HCT116 (cell line): ENCODE data around the gene NRTN. TPM values are rescaled to one million over a fixed set of nuclear protein-coding genes. Genes with fewer than 3 reads are reported as not detected.
A peak's percentile ranks its signal among the peaks of the same experiment; 100 is the strongest.

Source experiments
- ATAC-seq: fragments of 200-7000 bp; cut with Tn5 transposase; 2 replicates; pipeline ENCODE4 v1.9.1; 2020; ENCODE audit warnings: mild to moderate bottlenecking, moderate library complexity
- BruUV-seq: library from RNA; stranded (reverse); fragments of 400-500 nt; replicated peaks from 2 replicates; lab custom pipeline; 2021; lab: Mats Ljungman, UMichigan
- CTCF ChIA-PET: fragments of 300-600 bp; sonication (Branson Sonifier 250); formaldehyde crosslinking; loops from one replicate; lab custom pipeline; 2021; ENCODE audit warnings: antibody characterized with exemption; lab: Charles Lee
- POLR2A ChIA-PET: fragments of 300-600, 350-600 bp; sonication (Branson Sonifier 250); formaldehyde crosslinking; loops from one replicate; lab custom pipeline; 2021; ENCODE audit warnings: antibody characterized with exemption; lab: Charles Lee
- RAD21 ChIA-PET, 2 experiments: fragments of 300-600 bp; sonication (Branson Sonifier 250); formaldehyde crosslinking; loops; one replicate each; lab custom pipeline; 2023; ENCODE audit warnings: low total read pairs in 2 of 2; ENCODE audit not compliant: uncharacterized antibody in 2 of 2, unreplicated experiment in 2 of 2, low non-redundant PET in 1 of 2; lab: Charles Lee
- DNase-seq: peaks from one replicate; pipeline ENCODE4 v3.0.0-alpha.2; 2010; ENCODE audit warnings: low read depth, low spot score
- H2AFZ ChIP-seq: fragments of 200-600 bp; shearing (Covaris generic), sonication (generic); 2 replicates; pipeline ENCODE4 v1.6.1; 2017; ENCODE audit warnings: low read depth, mixed run types, mixed read lengths, antibody characterized with exemption, low read length; ENCODE audit not compliant: poor library complexity, severe bottlenecking
- H3K27ac ChIP-seq: 2 replicates; pipeline ENCODE4 v1.5.1; 2012; ENCODE audit warnings: low read depth, low read length
- H3K27me3 ChIP-seq: fragments of 200-600 bp; sonication (generic); 2 replicates; pipeline ENCODE4 v1.6.1; 2016; ENCODE audit warnings: mixed run types, low read length, mixed read lengths; ENCODE audit not compliant: insufficient read depth
- H3K36me3 ChIP-seq, 2 experiments: fragments of 200-500 bp in 1 of 2; fragments of 200-600 bp in 1 of 2; sonication (Bioruptor generic) in 1 of 2; sonication (generic) in 1 of 2; 2 replicates each; pipeline versions ENCODE4 v1.5.1 to v1.6.1; 2014 to 2016; ENCODE audit warnings: low read length in 2 of 2, inconsistent platforms in 1 of 2, mixed read lengths in 1 of 2, mixed run types in 1 of 2; ENCODE audit not compliant: insufficient read depth in 2 of 2, control insufficient read depth in 1 of 2
- H3K4me1 ChIP-seq, 2 experiments: fragments of 200-600 bp in 1 of 2; sonication (generic) in 1 of 2; 2 replicates each; pipeline versions ENCODE4 v1.5.1 to v1.6.1; 2012 to 2017; ENCODE audit warnings: low read length in 2 of 2, inconsistent platforms in 1 of 2, mild to moderate bottlenecking in 1 of 2, mixed read lengths in 1 of 2, mixed run types in 1 of 2, moderate library complexity in 1 of 2; ENCODE audit not compliant: insufficient read depth in 2 of 2, control insufficient read depth in 1 of 2
- H3K4me2 ChIP-seq: fragments of 200-600 bp; sonication (generic); 2 replicates; pipeline ENCODE4 v1.6.1; 2017; ENCODE audit warnings: mixed run types, low read length, mixed read lengths
- H3K4me3 ChIP-seq, 2 experiments: fragments of 200-600 bp in 1 of 2; sonication (generic) in 1 of 2; replicated peaks in 1 of 2; 2 replicates each; pipeline ENCODE4 v1.5.1; 2011 to 2016; ENCODE audit warnings: low read length in 2 of 2, control low read depth in 1 of 2, low read depth in 1 of 2, mild to moderate bottlenecking in 1 of 2, mixed read lengths in 1 of 2, mixed run types in 1 of 2
- H3K79me2 ChIP-seq: fragments of 200-600 bp; sonication (generic); 2 replicates; pipeline ENCODE4 v1.6.1; 2017; ENCODE audit warnings: mild to moderate bottlenecking, mixed run types, low read length, moderate library complexity, mixed read lengths; ENCODE audit not compliant: insufficient read depth
- H3K9ac ChIP-seq: fragments of 200-600 bp; sonication (generic); 2 replicates; pipeline ENCODE4 v1.6.1; 2016; ENCODE audit warnings: low read length, mixed read lengths
- H3K9me2 ChIP-seq: fragments of 200-600 bp; sonication (generic), shearing (Covaris generic); 2 replicates; pipeline ENCODE4 v1.6.1; 2017; ENCODE audit warnings: mixed run types, mild to moderate bottlenecking, moderate library complexity; ENCODE audit not compliant: insufficient read depth
- H3K9me3 ChIP-seq, 2 experiments: fragments of 200-500 bp in 1 of 2; fragments of 200-600 bp in 1 of 2; sonication (Bioruptor generic) in 1 of 2; sonication (generic) in 1 of 2; 2 replicates each; pipeline ENCODE4 v1.6.1; 2014 to 2017; ENCODE audit warnings: low read length in 2 of 2, mixed read lengths in 2 of 2, inconsistent platforms in 1 of 2, low read depth in 1 of 2, mild to moderate bottlenecking in 1 of 2, mixed run types in 1 of 2, moderate library complexity in 1 of 2; ENCODE audit not compliant: control insufficient read depth in 1 of 2, insufficient read depth in 1 of 2
- H4K20me1 ChIP-seq: fragments of 200-600 bp; sonication (generic), shearing (Covaris generic); 2 replicates; pipeline ENCODE4 v1.6.1; 2017; ENCODE audit warnings: mixed run types, mild to moderate bottlenecking, moderate library complexity; ENCODE audit not compliant: insufficient read depth
- EGR1 ChIP-seq: IDR thresholded peaks from 2 replicates; pipeline ENCODE4 v1.6.1; 2012; ENCODE audit warnings: low read depth
- EZH2phosphoT487 ChIP-seq: fragments of 200-600 bp; IDR thresholded peaks from 2 replicates; pipeline ENCODE4 v1.6.1; 2018; ENCODE audit warnings: antibody characterized with exemption, borderline replicate concordance
- FOSL1 ChIP-seq: IDR thresholded peaks from 2 replicates; pipeline ENCODE4 v1.6.1; 2012; ENCODE audit warnings: low read depth
- JUND ChIP-seq: IDR thresholded peaks from 2 replicates; pipeline ENCODE4 v1.6.1; 2012
- POLR2A ChIP-seq: IDR thresholded peaks from 2 replicates; pipeline ENCODE4 v1.7.0; 2011; ENCODE audit warnings: borderline replicate concordance; ENCODE audit not compliant: insufficient read depth, insufficient read length; ENCODE audit errors: extremely low read depth
- POLR2AphosphoS5 ChIP-seq: IDR thresholded peaks from 2 replicates; pipeline ENCODE4 v1.6.1; 2011; ENCODE audit warnings: mild to moderate bottlenecking, low read depth, low read length, moderate library complexity
- RAD21 ChIP-seq: IDR thresholded peaks from 2 replicates; pipeline ENCODE4 v1.6.1; 2012; ENCODE audit warnings: low read depth, mild to moderate bottlenecking
- SIN3A ChIP-seq: IDR thresholded peaks from 2 replicates; pipeline ENCODE4 v1.6.1; 2012; ENCODE audit warnings: low read depth
- SRF ChIP-seq: IDR thresholded peaks from 2 replicates; pipeline ENCODE4 v1.6.1; 2012; ENCODE audit warnings: low read depth
- TCF7L2 ChIP-seq: IDR thresholded peaks from 2 replicates; pipeline ENCODE4 v1.7.0; 2011; ENCODE audit warnings: borderline replicate concordance, inconsistent platforms; ENCODE audit not compliant: insufficient read depth, insufficient read length; ENCODE audit errors: extremely low read depth
- YY1 ChIP-seq: IDR thresholded peaks from 2 replicates; pipeline ENCODE4 v1.6.1; 2011; ENCODE audit warnings: low read length, low read depth, moderate library complexity, mild to moderate bottlenecking; ENCODE audit not compliant: insufficient replicate concordance; ENCODE audit errors: extremely low read depth
- ZNF274 ChIP-seq: fragments of 200-500 bp; sonication (Bioruptor generic); IDR thresholded peaks from 2 replicates; pipeline ENCODE4 v1.6.1; 2014; ENCODE audit warnings: mild to moderate bottlenecking, low read depth, low read length, inconsistent platforms
- intact Hi-C: fragments of 100-400 bp; cut with micrococcal nuclease; formaldehyde crosslinking; loops from 2 replicates; pipeline ENCODE4 v1.10.0; 2022
- total RNA-seq: library from RNA; stranded (reverse); gene quantifications from one replicate; pipeline ENCODE4 v1.2.1, GENCODE V29; 2021; ENCODE audit not compliant: unreplicated experiment
- TF ChIP-seq, protein P1 (sequence below): IDR thresholded peaks from 2 replicates; pipeline ENCODE4 v1.6.1; 2011; ENCODE audit warnings: mild to moderate bottlenecking, low read length, moderate library complexity; ENCODE audit not compliant: insufficient replicate concordance; ENCODE audit errors: extremely low read depth
- TF ChIP-seq, protein P2 (sequence below), 3 experiments: fragments of 200-600 bp in 1 of 3; sonication (generic) in 1 of 3; IDR thresholded peaks in 2 of 3; conservative IDR thresholded peaks in 1 of 3; 2 replicates each; pipeline ENCODE4 v1.5.1; 2012 to 2017; ENCODE audit warnings: low read depth in 2 of 3, low read length in 2 of 3, antibody characterized with exemption in 1 of 3, borderline replicate concordance in 1 of 3, control low read depth in 1 of 3, mild to moderate bottlenecking in 1 of 3, mixed read lengths in 1 of 3, mixed run types in 1 of 3, moderate library complexity in 1 of 3; ENCODE audit not compliant: insufficient read depth in 1 of 3

The NRTN gene
- total RNA-seq, 1 experiment from 2014 or later = 11.5 TPM

DNA sequence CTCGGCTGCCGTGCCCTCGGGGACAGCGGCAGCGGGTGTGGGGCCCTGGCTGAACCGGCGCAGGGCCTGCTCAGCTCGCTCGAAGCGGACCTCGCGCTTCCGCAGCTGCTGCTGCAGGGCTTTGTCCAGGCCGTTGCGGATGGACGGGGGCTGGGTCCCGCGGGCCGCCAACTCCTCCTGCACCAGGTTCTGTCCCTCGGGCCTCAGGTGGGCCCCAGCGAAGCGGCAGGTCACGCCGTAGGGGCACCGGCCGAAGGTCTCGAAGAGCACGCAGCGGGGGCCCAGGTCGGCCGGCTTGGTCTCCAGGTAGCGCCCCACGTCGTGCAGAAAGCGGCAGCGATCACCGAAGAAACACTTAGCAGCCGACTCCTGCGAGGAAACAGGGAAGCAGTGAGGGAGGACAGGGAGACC lies 15.5 kb upstream of the NRTN start:
- H3K4me1 ChIP-seq = peaks cover 8 to 19% of the 10 kb centered on the region in 2 experiments; a peak in 3 of 4 replicates
- no peaks in the 10 kb centered on the region for H3K9me2 ChIP-seq
- H3K4me2 ChIP-seq = peak overlapping the region; percentile 76
- H3K27ac ChIP-seq = no peak overlapping the region; the same call in 1 of the 2 replicates
- no peaks in the 10 kb centered on the region for H3K9me3 ChIP-seq
- no peak overlapping the region for H2AFZ ChIP-seq
- peaks cover 26% of the 10 kb centered on the region for H3K79me2 ChIP-seq
- ChIA-PET CTCF (interaction anchor here (0.9 kb wide), 1 partner anchor 15 kb away, joined by 4 read pairs; no protein-coding TSS in a partner anchor), POLR2A (interaction anchor here (2.5 kb wide), 1 partner anchor 115 kb away, joined by 7 read pairs; the partner anchor contains the start of genes NDUFA11 and VMAC), RAD21 (no interaction called here)
- intact Hi-C loops = no loop called here
- TF ChIP-seq TCF7L2 = no peak
- TF ChIP-seq EZH2phosphoT487 = no peak
- TF ChIP-seq, protein P1, sequence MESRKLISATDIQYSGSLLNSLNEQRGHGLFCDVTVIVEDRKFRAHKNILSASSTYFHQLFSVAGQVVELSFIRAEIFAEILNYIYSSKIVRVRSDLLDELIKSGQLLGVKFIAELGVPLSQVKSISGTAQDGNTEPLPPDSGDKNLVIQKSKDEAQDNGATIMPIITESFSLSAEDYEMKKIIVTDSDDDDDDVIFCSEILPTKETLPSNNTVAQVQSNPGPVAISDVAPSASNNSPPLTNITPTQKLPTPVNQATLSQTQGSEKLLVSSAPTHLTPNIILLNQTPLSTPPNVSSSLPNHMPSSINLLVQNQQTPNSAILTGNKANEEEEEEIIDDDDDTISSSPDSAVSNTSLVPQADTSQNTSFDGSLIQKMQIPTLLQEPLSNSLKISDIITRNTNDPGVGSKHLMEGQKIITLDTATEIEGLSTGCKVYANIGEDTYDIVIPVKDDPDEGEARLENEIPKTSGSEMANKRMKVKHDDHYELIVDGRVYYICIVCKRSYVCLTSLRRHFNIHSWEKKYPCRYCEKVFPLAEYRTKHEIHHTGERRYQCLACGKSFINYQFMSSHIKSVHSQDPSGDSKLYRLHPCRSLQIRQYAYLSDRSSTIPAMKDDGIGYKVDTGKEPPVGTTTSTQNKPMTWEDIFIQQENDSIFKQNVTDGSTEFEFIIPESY = no peak
- no peak for TF ChIP-seq POLR2A
- TF ChIP-seq, protein P2, sequence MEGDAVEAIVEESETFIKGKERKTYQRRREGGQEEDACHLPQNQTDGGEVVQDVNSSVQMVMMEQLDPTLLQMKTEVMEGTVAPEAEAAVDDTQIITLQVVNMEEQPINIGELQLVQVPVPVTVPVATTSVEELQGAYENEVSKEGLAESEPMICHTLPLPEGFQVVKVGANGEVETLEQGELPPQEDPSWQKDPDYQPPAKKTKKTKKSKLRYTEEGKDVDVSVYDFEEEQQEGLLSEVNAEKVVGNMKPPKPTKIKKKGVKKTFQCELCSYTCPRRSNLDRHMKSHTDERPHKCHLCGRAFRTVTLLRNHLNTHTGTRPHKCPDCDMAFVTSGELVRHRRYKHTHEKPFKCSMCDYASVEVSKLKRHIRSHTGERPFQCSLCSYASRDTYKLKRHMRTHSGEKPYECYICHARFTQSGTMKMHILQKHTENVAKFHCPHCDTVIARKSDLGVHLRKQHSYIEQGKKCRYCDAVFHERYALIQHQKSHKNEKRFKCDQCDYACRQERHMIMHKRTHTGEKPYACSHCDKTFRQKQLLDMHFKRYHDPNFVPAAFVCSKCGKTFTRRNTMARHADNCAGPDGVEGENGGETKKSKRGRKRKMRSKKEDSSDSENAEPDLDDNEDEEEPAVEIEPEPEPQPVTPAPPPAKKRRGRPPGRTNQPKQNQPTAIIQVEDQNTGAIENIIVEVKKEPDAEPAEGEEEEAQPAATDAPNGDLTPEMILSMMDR (IDR thresholded peaks at IDR 0.05 in 2 of 3, conservative IDR thresholded peaks at IDR 0.05 in 1 of 3; ENCODE audit: borderline replicate concordance in 1 of 3, insufficient read depth in 1 of 3, low read depth in 2 of 3, low read length in 2 of 3) = no peak
- no peak for TF ChIP-seq SIN3A
- no peak for TF ChIP-seq YY1
- TF ChIP-seq SRF = no peak
- TF ChIP-seq FOSL1 = no peak
- no peak for TF ChIP-seq POLR2AphosphoS5
- TF ChIP-seq EGR1 = no peak
- no peak for TF ChIP-seq JUND
- TF ChIP-seq RAD21 = no peak
- no peak for TF ChIP-seq ZNF274
- no peak overlapping the region for H3K9ac ChIP-seq
- DNase-seq (no peak), ATAC-seq (no peak)
- no peaks in the 10 kb centered on the region for H3K27me3 ChIP-seq
- H4K20me1 ChIP-seq = no peaks in the 10 kb centered on the region; the same call in 1 of the 2 replicates
- H3K36me3 ChIP-seq = peaks cover 37 to 53% of the 10 kb centered on the region in 2 experiments; a peak in 3 of 4 replicates
- BruUV-seq = no TSS peak
- H3K4me3 ChIP-seq = 0 out of 4 replicates have a peak overlapping the region, but pooled peaks of 1 of the 2 experiments have one; percentile 72
